Ramos (cell line): ENCODE measurements around the gene HIVEP3.

Experiments used
- in situ Hi-C: fragments of 300-500 bp; cut with MboI; formaldehyde crosslinking; loops from one replicate; pipeline ENCODE4 v1.14.3; 2022; ENCODE audit warnings: low sequenced_read_pairs; ENCODE audit not compliant: unreplicated experiment

The HIVEP3 gene

GRCh38 chr1:41536361-41536802 lies 382.3 kb downstream of the HIVEP3 start:
- in situ Hi-C loops: no loop called here

DNA sequence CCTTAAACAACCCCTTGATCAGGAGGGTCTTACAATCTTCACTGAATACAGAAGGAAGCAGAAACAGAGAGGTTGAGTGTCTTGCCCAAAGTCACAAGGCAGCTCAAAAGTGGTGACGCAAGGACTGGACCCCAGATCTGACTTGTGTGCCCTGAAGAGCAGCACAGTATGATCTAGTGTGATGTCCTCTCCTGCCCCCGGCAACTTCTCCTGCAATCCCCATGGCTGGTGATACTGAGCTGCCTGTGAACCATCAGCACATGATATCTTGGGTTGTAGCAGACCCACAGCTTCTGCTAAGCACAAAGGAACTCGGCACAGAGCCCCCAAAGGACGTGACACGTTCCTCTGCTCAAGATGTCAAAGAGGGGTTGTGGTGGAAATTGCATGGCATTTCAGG lies 383.0 kb downstream of the HIVEP3 start:
- in situ Hi-C loops: no loop called here

DNA sequence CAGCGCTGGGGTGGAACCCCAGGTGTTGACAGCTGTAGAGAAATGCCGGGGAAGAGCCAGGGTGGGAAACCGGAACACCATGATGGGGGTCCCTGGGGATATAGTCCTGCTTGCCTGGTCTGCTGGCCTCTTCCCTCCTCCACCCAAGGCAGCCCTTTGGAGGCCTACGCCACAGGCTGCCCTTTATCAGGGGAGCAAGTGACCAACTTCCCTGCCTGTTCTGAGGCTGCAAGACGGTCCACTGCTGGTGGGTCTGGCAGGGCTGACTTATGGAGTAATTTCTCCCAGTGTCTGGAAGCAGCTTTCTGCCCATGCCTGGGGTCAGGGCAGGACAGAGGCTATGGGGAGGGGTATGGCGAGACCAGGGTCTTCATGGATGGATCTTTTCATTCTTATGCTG lies 383.4 kb downstream of the HIVEP3 start:
- in situ Hi-C loops: no loop called here

DNA sequence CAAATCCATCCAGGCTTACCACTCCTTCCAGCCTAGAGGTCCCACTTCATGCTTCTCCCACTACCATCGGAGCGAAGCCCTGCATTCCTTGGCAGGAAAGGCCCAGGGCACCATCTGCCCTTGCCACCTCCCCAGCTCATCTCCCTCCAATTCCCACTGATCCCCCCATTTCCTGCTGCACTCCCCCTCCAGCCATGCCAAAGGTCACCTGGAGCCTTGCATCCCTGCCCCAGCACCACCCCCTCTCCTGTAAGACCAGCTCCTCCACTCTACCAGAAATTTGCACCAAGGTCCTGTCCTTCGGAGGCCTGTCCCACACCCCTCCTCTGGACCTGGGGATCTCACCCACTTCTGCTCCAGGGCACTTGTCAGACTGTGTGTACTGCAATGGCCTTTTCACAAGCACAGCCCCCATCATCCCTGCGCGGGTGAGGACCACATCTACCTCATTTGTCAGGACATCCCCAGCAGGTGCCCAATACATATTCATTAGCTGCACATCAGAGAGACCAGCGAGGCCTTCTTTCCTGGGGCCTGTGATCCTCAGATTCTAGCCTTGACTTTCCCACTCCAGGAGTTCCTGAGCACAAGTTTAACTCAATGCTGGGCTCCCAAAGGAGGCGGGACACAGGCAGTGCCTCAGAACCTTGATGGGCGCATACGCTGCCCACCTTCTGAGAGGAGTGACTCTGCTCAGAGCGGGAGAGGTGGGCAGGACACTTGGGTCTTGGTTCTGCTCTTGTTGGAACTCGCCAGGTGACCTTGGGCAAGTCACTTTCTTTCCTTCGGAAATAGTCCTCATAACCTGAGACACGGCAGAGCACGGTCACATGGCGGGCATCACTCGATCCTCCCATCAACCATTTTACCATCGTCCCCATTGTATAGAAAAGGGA lies 384.3 kb downstream of the HIVEP3 start:
- in situ Hi-C loops: no loop called here

DNA sequence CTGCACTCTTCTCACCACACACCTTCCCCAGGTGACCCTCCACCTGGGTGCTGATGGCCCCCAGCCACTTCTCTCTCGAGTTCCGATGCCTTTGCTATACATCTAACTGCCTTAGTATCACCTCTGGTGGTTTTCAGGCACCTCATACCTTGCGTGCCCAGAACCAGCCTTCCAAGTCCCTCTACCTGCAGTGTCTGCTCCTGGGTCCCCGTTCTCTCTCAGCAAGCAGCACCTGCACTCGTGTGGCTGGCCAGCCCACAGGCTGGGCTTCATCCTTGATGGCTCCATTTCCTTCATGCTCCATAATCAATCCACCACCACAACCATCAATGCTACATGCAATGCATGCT lies 385.0 kb downstream of the HIVEP3 start:
- in situ Hi-C loops: no loop called here

GRCh38 chr1:41533016-41533730 lies 385.5 kb downstream of the HIVEP3 start:
- in situ Hi-C loops: no loop called here

- in situ Hi-C loops: no loop called here
These were observed 386.3 kb downstream of the HIVEP3 start for GRCh38 chr1:41532206-41532975.

GRCh38 chr1:41530411-41530810 lies 388.3 kb downstream of the HIVEP3 start:
- in situ Hi-C loops: no loop called here

- in situ Hi-C loops: no loop called here
These were observed 388.9 kb downstream of the HIVEP3 start for GRCh38 chr1:41529621-41530395.

- in situ Hi-C loops: no loop called here
These were observed 389.8 kb downstream of the HIVEP3 start for GRCh38 chr1:41528726-41529605.

GRCh38 chr1:41528106-41528505 lies 390.6 kb downstream of the HIVEP3 start:
- in situ Hi-C loops: no loop called here

- in situ Hi-C loops: no loop called here
These were observed 391.7 kb downstream of the HIVEP3 start for GRCh38 chr1:41526956-41527561.

- in situ Hi-C loops: no loop called here
These were observed 392.7 kb downstream of the HIVEP3 start for GRCh38 chr1:41525891-41526587.

DNA sequence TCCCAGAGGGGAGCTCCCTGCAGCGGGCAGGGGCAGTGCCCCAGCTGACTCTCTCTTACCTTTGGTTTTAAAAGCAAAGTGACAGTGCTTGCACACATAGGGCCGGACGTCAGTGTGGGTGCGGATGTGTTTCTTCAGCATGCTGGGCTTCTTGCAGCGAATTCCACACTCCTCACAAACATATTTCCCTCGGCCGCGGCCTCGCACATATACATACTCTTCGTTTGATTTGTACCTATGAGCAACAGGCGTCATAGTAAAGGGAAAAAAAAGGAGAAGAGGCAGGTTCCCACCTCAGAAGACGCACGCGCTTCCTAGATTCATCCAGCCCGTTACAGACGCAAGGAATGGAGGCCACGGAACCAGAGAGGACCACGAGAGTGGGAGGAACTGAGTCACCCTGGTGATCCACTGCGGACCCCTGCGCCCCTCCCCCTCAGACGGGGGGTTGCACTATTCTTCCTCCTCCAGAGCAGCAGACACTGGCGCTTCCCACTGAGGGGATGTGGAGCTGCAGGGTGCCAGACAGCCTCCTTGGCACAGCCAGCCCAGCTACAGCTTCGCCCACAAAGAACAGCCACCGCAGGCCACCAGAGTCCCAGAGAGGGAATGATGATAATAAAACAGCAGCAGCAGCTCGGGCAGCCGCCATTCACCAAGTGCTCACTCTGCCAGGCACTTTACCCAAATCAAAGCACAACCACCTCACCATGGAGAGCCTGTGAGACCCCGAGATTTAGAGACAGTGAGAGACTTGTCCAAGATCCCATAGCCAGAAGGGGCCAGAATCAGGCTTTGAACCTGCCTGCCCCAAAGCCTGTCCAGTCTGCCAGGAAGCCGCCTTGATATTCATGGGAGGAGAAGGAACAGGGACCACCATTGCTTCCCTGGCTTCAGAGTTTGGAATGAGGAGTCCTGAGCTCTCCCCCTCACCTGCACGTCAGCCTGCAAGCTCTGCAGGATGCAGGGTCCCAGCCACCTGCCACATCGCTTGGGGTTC lies 393.7 kb downstream of the HIVEP3 start:
- in situ Hi-C loops: no loop called here

DNA sequence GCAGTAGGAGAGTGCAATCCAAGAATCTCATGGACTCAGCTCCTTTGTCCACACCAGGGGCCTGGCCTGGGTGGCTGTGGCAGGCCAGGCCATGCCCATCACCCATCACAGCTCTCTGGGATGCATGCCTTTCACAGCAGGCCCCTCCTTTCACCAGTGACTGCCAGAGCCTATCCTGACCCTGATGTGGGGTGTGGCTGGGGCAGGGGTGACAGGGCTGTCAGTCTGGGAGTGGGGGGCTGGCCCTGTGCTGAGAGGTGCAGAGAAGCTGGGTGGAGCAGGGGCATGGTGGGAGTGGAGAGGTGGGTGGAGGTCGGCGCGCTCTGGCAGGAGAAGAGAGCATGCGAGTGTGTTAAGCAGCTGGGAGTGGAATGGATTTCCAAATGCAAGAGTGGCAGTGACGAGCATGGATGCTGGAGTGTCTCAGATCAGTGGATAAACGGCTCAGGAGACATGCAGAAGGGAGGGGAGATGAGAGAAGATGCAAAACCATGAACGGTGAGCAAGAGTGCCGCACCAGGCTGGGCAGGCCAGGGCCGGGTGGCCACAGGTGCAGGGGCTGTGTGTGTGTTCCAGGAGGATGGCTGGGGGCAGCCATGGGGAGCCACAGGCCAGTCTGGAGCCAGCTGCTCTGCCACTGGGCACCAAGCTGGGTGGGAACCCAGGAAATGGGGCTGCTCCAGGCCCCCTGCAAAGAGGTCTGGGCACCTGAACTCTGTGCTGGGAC lies 394.6 kb downstream of the HIVEP3 start:
- in situ Hi-C loops: no loop called here

- in situ Hi-C loops: no loop called here
These were observed 395.7 kb downstream of the HIVEP3 start for GRCh38 chr1:41523071-41523470.
